ENCODE measurements around the gene RNF5. TPM values are rescaled to one million over a fixed set of nuclear protein-coding genes. Genes with fewer than 3 reads are reported as not detected.

Gene RNF5
- polyA plus RNA-seq, 1 of the 3 experiments (the other 2 are of a cell fraction) = 110 TPM

DNA sequence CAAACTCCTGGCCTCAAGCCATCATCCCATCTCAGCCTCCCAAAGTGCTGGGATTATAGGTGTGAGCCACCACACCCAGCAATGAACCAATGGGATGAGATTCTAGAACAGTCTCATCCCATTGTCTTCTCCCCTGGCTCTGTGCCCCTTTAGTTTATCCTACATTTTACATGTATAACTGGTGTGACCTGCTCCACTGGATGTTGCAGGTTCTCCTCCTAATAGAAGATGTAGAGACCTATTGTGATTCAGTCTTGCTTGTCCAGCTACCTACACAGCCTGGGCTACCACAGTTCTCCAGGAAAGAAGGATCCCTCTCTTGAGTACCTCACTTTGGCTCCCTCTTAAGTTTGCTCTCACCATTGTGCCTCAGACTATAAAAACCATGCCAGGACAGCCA lies 46.1 kb upstream of the RNF5 start:
- peaks cover 19% of the 10 kb centered on the region; the same call in 1 of the 2 replicates for H3K79me2 ChIP-seq (ENCODE audit: insufficient read depth)
- H3K27ac ChIP-seq (ENCODE audit: low read depth in 2 of 2, low read length in 1 of 2) = no peak overlapping the region
- no peak overlapping the region for H3K4me3 ChIP-seq (ENCODE audit: low read depth in 2 of 2, low read length in 1 of 2)
- H3K9ac ChIP-seq = no peak overlapping the region
- H3K9me2 ChIP-seq = no peaks in the 10 kb centered on the region
- H2AFZ ChIP-seq (ENCODE audit: low read depth) = no peak overlapping the region
- DNase-seq = no peak
- ChIA-PET CTCF (interaction anchor here (6.2 kb wide), 1 partner anchor 14 kb away, joined by 43 read pairs; no protein-coding TSS in a partner anchor), POLR2A (no interaction called here)
- TF ChIP-seq JUND (IDR thresholded peaks at IDR 0.05) = no peak
- H3K4me1 ChIP-seq (ENCODE audit: control insufficient read depth in 1 of 2, insufficient read depth in 2 of 2, low read depth in 1 of 2, low read length in 1 of 2) = peaks cover 11 to 17% of the 10 kb centered on the region in 2 experiments; a peak in 2 of 4 replicates
- no peak overlapping the region for H3K4me2 ChIP-seq
- H3F3A ChIP-seq (replicated peaks; ENCODE audit: insufficient read depth) = peaks cover 5% of the 10 kb centered on the region
- no peaks in the 10 kb centered on the region for H4K20me1 ChIP-seq (ENCODE audit: insufficient read depth)
- no peaks in the 10 kb centered on the region for H3K27me3 ChIP-seq (ENCODE audit: insufficient read depth)
- H3K36me3 ChIP-seq (replicated peaks in 1 of 2; ENCODE audit: control insufficient read depth in 1 of 2, insufficient read depth in 2 of 2, low read length in 1 of 2) = no peaks in the 10 kb centered on the region
- H3K9me3 ChIP-seq = no peaks in the 10 kb centered on the region

GRCh38 chr6:32133786-32134185 lies 44.4 kb upstream of the RNF5 start:
- no peak overlapping the region for H3K4me2 ChIP-seq
- no peaks in the 10 kb centered on the region for H3K36me3 ChIP-seq (replicated peaks in 1 of 2; ENCODE audit: control insufficient read depth in 1 of 2, insufficient read depth in 2 of 2, low read length in 1 of 2)
- no peaks in the 10 kb centered on the region for H3K9me2 ChIP-seq
- ChIA-PET POLR2A (no interaction called here), CTCF (no interaction called here)
- 67% methylated on average over 4 of the region's 4 CpGs for WGBS (ENCODE audit: low lambda C conversion rate)
- no peak overlapping the region for H3K9ac ChIP-seq
- DNase-seq = no peak
- peaks cover 5% of the 10 kb centered on the region for H3F3A ChIP-seq (replicated peaks; ENCODE audit: insufficient read depth)
- H3K4me1 ChIP-seq (ENCODE audit: control insufficient read depth in 1 of 2, insufficient read depth in 2 of 2, low read depth in 1 of 2, low read length in 1 of 2) = peaks cover 5 to 8% of the 10 kb centered on the region in 2 experiments; a peak in 1 of 4 replicates
- H3K4me3 ChIP-seq (ENCODE audit: low read depth in 2 of 2, low read length in 1 of 2) = no peak overlapping the region
- no peaks in the 10 kb centered on the region for H4K20me1 ChIP-seq (ENCODE audit: insufficient read depth)
- H2AFZ ChIP-seq (ENCODE audit: low read depth) = peak overlapping the region; percentile 54; the same call in 1 of the 2 replicates
- no peaks in the 10 kb centered on the region for H3K27me3 ChIP-seq (ENCODE audit: insufficient read depth)
- no peaks in the 10 kb centered on the region for H3K9me3 ChIP-seq
- H3K27ac ChIP-seq (ENCODE audit: low read depth in 2 of 2, low read length in 1 of 2) = no peak overlapping the region
- TF ChIP-seq, protein P1, sequence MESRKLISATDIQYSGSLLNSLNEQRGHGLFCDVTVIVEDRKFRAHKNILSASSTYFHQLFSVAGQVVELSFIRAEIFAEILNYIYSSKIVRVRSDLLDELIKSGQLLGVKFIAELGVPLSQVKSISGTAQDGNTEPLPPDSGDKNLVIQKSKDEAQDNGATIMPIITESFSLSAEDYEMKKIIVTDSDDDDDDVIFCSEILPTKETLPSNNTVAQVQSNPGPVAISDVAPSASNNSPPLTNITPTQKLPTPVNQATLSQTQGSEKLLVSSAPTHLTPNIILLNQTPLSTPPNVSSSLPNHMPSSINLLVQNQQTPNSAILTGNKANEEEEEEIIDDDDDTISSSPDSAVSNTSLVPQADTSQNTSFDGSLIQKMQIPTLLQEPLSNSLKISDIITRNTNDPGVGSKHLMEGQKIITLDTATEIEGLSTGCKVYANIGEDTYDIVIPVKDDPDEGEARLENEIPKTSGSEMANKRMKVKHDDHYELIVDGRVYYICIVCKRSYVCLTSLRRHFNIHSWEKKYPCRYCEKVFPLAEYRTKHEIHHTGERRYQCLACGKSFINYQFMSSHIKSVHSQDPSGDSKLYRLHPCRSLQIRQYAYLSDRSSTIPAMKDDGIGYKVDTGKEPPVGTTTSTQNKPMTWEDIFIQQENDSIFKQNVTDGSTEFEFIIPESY (IDR thresholded peaks at IDR 0.05; ENCODE audit: borderline replicate concordance, low read depth) = no peak
- TF ChIP-seq YY1 (IDR thresholded peaks at IDR 0.05; ENCODE audit: low read depth) = no peak
- TF ChIP-seq, protein P2, sequence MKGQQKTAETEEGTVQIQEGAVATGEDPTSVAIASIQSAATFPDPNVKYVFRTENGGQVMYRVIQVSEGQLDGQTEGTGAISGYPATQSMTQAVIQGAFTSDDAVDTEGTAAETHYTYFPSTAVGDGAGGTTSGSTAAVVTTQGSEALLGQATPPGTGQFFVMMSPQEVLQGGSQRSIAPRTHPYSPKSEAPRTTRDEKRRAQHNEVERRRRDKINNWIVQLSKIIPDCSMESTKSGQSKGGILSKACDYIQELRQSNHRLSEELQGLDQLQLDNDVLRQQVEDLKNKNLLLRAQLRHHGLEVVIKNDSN (IDR thresholded peaks at IDR 0.05; ENCODE audit: borderline replicate concordance, low read depth) = no peak
- TF ChIP-seq REST (IDR thresholded peaks at IDR 0.05; ENCODE audit: low read depth, low read length) = no peak
- no peak for TF ChIP-seq EP300 (IDR thresholded peaks at IDR 0.05; ENCODE audit: borderline replicate concordance in 1 of 2, low read depth in 1 of 2, low read length in 1 of 2)
- no peak for TF ChIP-seq MXI1 (IDR thresholded peaks at IDR 0.05; ENCODE audit: low read depth, low read length)
- H3K79me2 ChIP-seq (ENCODE audit: insufficient read depth) = peaks cover 10% of the 10 kb centered on the region; the same call in 1 of the 2 replicates

Measured in SK-N-SH (cell line).